AG20443 (cell line): ENCODE measurements around the gene RCAN2.
"Not testable (repeated sequence)": the region's sequence is repeated elsewhere in the genome, so short reads cannot be mapped to it uniquely, and the experiment has no call there.

Experiments
- DNase-seq: peaks from one replicate; pipeline ENCODE4 v3.0.0; 2012; ENCODE audit warnings: low spot score, mixed read lengths

Gene RCAN2

DNA sequence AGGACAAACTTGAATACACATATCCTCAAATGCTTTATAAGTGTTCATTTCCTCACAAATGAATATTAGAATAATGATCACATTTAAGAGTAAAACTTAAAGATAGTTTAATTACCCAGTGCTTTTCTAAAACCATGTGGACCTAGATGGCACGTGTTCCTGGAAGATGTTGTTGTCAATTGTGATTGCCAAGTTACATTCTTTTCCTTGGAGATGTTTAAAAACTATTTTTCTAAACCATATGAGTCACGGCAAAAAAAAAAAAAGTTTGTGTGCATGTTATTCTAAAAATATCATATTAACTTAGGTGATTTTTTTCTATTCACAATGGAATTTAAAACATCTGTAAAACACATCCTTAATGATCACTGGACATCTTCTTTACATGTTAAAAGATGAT lies 51.1 kb downstream of the RCAN2 start:
- DNase-seq = peak; percentile 55

DNA sequence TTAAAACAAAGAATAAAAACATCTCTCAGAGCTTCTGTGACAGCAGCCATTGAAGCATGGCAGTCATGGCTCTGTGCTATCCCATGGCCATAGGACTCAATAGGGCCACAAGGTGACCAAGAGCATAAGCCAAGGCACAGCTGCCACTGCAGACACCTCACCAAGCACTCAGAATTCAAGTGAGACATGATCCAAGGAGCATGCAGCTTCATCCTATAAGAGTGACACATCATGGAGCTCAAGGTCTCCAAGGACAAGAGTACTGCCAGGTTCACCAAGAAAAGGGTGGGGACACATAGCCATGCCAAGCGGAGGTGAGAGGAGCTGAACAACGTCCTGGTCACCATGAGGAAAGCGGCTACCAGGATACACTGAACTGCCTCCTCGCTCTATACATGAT lies 53.0 kb downstream of the RCAN2 start:
- DNase-seq = no peak

DNA sequence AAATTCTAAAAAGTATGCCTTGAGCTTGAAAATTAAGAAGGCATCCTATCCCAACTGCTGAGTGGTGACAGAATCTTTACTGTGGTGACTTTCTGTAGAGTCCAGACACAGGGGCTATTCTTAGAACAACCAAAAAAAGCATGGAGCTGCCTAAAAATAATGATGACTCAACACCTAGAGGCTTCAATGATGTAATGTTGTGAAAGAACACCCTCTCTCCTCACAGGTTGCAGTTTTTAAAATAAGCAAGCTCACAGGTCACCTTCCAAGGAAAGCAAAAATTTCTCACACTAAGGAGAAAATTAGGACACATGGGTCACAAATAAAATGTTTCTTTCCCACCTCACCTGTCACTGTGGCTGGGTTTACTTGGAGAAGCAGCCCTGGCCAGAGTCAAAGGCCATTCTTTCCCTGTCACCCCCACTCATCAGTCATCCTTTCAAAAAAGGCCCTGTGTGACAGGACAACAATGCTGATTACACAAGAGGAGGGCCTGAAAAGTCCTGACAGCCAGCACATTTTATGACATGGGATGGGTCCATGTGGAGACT lies 53.5 kb downstream of the RCAN2 start:
- DNase-seq = peak; percentile 69

DNA sequence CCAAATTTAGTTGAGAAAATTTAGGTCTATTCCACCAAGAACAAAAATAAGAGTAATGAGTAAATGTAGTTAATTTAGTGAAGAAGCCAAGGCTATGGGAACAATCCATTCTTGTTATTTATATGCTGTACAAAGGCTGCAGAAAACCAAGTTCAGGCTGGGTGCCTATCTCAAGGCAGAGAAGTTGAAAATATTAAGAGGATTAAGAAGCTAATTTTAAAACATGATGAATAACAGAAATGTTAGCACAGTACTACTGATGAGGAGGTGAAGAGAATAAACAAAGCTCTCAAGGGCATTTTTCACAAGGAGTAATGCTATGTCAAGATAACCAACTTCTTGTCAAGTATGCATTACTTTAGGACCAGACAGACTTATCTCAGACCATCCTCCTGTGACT lies 68.6 kb downstream of the RCAN2 start:
- DNase-seq = no peak

DNA sequence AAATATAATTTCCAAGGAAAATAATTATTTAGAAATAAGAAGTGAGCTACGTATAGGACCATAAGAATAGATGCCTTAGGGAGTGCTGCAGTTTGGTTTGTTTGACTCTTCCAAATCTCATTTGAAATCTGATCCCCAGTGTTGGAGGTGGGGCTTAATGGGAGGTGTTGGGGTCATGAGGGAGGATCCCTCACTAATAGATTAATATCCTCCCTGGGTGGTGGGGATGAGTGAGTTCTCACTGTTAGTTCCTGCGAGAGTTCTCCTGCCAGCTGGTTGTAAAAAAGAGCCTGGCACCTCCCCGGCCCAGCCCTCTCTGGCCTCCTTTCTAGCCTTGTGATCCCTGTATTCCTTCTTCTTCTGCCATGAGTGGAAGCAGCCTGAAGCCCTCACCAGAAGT lies 69.3 kb downstream of the RCAN2 start:
- DNase-seq = no peak

DNA sequence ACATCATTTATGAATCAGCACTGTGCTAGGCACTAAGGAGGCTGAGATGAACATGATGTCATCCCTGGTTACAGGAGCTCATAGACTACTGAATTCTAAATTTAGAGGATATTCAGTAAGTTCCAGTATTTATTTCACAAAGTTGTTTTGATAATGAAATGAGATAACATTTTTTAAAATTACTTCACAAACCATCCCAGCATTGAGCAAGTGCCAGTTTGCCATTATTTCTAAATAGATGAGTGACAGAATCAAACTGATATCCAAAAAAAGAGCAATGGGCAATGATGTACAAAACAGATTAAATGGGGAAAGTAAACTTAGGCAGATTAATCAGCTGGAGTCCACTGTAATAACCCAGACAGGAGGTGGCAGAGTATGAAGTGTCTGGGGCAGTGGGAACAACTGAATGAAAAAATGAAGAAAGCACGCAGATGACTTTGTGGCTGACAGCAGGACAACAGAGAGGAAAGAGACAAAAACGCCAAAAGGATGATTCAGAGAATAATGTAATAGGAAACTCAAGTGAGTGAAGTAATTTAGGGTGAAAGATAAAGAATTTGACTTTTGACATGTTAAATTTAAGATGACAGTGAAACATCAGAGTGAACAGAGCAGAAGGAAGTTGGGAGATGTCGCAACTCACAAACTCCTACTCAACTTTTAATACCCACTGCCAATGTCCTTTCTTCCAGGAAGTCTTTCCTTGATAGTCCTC lies 70.2 kb downstream of the RCAN2 start:
- peak; percentile 40 for DNase-seq

DNA sequence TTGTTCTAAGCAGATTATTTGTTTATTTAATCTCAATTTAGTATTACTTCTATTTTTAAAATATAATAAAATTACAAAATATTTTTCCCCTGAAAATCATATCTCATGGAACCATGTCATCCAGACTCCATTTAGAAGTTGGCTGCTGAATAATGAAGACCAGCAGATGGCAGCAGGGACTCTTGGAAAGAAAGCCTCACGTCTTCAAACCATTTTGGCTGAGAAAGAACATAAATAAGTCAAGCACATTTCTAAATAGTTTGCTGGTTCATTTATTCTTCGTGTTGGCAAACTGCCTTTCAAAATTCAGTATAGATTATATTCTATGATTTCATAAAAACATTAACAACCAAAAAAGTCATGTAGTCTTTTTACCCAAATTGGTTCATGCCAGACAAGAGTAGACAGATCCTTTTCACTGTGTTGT lies 71.7 kb downstream of the RCAN2 start:
- DNase-seq = peak; percentile 61

DNA sequence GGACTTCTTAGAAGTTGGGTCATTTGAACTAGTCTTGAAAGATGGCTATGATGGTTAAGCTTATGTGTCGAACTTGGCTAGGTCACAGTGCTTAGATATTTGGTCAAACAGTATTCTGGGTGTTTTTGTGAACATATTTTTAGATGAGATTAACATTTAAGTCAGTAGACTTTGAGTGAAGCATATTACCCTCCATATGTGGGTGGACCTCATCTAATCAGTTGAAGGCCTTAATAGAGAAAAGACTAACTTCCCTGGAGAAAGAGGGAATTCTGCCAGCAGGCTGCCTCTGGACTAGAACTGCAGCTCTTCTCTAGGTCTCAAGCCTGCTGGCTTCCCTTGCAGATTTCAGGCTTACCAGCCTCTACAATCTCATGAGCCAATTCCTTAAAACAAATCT lies 76.9 kb downstream of the RCAN2 start:
- DNase-seq = no peak

DNA sequence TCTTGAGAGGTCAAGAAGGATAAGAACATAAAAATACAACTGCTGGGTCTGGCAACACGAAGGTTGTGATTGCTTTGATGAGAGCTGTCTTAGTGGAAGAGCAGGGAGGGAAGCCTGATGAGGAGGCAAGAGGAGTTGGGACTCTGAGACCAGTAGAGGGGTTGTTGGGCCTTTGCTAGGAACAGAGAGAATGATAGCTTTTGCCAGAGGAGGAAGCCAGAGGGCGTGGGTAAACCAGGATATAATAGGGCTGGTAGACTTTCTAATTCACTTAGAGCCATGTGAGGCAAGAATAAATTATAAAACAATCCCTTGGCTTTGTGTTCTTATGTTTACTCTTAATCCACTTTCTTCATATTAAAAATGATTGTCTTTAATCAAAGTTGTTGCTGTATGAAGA lies 78.6 kb downstream of the RCAN2 start:
- no peak for DNase-seq

DNA sequence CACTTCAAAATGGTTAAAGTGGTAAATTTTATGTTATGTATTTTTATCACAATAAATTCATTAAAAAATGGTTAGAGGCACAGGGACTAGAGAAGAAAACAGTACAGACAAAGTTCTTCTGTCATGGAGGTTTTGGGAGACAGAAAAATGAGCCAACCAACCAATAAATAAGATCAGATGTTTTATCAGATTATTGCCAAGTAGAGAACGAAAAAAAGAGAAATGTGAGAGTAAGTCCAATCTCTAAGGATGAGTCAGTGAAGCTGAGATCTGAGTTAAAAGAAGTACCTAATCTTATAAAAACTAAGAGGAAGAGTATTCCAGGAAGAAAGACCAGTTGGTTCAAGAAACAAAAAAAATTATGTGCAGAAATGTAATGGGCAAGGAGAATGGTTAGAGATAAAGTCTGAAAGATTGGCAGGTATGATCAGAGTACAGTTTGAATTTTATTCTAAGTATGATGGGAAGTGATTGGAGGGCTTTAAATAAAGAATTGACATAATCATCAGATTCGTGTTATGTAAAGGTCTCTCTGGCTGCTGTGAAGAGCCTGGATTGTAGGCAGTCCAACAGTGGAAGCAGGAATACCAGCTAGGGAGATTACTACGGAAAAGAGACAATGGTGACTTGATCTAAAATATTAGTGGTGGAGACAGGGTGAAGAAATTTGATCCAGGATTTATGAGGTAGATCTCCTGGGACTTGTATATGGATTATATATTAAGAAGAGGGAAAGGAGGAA lies 79.6 kb downstream of the RCAN2 start:
- peak; percentile 21 for DNase-seq

DNA sequence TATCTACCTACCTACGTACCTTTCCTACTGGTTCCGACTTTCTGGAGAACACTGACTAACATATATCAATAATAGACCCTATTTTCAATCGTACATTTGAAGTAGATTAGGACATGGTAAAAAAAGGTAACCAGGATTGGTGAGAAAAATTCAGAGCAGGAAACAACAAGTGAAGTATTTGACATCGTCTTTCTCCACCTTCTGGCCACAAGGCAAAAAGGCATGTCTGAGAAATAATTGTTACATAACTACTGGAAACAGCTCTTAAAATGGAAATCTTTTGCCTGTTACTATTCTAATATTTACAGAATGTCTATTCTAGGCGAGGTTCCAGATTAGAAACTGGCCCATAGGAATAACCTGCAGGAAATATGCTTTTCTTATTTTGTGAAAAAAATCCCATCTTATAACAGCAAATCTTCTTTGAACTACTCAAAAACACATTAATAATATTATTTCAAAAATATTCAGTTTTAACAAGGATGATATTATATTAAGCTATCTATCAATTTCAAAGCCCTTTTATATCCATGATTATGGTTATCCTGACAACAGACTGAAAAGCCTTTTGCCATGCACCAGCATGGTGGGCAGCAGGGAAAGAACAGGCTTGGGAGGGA lies 80.8 kb downstream of the RCAN2 start:
- peak; percentile 61 for DNase-seq

DNA sequence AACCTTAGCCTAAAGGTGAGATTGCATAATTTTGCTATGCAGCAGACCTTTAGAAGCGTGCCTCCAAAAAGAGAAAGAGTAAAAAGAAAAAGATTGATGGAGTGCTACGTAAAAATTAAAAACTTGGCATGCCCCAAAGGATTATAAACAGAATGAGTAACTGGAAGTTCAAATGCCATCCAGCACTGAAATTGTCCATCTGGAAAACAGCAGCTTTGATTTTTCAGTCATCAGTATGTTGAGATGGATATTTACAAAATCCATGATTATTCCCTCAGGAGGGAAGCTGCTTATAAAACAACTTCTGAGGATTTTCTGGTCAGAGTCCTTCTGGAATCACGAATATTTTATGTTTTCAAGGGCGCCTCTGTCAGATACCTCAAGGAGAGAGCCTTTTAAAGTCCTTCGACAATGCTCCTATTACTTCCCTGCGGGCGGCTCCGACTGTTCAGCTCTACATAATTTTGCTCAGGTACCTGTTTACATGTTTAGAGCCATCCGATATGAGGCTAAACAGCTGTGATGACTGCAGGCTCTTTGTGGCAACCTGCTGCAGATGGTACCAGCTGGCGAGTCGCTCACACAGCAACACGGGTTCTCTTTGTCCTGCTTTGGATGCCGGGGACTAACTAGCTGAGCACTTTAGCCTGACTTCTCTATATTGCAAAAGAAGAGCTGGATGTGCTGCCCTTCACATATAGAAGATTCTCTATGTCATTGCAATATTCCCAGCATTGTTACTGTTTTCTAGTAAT lies 83.3 kb downstream of the RCAN2 start:
- DNase-seq = no peak

DNA sequence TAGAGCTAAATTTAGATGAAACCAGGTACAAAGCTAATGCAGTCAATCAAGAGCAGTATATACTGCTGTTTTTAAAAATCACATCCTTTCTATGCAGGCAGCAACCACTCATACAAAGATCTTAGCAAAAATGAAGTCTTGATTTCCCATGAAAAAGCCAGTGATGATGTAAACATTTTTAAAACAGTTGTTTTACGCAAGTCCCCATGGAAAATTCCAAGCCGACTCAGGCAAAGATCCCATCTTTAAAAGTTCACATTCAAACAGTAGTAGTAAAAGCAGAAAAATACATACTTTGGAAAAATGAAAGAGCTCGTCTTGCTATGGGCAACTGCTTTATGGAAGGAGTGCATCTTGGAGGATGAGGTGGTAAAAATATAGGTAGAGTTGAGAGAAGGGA lies 84.0 kb downstream of the RCAN2 start:
- DNase-seq = no peak

DNA sequence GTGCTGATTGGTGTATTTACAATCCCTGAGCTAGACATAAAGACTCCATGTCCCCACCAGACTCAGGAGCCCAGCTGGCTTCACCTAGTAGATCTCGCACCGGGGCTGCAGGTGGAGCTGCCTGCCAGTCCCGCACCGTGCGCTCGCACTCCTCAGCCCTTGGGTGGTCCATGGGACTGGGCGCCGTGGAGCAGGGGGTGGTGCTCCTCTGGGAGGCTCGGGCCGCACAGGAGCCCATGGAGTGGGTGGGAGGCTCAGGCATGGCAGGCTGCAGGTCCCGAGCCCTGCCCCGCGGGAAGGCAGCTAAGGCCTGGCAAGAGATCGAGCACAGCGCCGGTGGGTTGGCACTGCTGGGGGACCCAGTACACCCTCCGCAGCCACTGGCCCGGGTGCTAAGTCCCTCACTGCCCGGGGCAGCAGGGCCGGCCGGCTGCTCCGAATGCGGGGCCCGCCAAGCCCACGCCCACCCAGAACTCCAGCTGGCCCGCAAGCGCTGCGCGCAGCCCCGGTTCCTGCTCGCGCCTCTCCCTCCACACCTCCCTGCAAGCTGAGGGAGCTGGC lies 85.5 kb downstream of the RCAN2 start:
- DNase-seq = not testable (repeated sequence)

DNA sequence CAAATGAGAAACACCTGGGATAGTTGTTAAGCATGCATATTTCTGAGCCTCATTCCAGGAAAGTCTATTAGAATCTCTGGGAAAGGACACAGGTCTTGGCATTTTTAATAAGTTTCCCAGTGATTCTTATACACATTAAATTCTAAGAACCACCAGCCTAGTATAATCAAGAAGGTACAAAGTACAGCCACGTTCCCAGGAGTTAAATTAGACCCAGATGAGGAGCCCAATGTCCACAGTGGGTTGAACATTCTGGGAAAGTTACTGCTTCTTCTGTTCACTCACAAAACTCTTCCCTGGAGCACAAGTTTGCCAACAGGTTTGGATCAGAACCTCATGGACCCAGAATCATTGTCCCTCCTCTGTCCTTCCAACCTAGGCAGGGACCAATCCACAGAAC lies 90.4 kb downstream of the RCAN2 start:
- DNase-seq = no peak

DNA sequence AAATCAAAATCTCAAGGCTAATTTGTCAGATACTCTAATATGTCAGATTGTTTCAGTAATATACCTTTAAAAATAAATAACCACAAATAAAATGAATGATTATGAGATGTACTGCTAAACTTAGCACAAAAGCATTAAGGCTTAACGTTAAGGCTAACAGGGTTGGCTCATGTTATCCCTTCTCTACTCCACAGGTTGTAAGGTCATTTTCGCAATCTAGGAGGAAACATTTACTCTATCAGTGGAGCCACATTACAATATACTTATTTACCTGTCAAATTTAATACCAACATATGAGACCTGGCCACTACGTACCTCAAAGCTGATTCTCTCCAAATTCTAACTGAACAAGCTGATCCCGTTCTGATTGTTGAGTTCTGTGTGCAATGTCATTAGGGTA lies 95.7 kb downstream of the RCAN2 start:
- DNase-seq = no peak

DNA sequence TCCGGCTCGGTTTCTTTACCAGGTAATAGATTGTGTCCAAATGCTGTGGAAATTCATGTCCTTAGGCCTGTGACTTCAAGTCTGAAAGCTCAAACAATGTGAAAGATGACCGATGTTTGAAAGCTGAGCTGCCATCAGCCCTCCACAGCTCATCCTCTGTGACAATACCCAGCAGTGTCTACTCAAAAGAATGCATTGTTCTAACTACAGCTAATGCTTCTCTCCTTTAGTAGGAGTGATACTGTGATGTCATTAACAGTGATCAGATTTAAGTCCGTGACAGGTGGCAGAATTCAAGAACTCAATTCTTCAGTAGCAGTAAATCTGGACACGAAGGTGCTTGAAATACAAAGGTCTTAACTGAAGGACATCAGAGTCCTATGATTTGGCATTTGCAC lies 97.3 kb downstream of the RCAN2 start:
- DNase-seq = no peak

DNA sequence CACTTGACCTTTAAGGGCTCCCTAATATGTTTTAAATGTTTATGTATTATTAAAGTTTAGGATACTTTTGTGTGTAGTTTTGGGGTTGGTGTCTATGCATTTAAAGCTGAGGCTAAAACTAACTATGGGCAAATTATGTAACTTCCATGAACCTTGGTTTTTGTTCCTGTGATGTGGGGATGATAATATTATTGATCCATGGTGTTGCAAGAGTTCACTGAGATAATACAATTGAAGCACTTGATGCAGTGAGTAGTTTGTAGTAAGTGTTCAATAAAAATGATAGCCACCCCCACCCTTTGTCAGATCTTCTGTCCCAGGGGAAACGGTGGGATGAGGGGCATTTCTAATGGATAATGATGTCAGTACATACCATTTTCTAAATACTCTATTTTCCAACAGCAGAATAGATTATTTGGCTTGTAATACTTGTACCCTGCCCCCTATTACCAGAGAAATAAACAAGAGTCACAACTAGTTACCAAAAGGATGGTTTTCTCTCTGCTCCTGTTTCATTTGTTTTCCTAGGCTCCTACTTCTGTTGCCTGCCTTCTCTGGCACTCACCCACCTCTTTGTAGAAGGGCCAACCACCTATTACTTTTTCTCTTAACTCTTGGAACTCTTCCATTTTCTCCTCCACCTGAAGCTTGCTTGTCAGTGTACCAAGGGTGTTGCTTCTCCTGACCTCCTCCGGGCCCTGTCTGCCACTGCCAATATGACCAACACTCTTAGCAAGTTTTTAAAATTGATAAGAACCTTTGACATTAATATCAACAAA lies 97.9 kb downstream of the RCAN2 start:
- no peak for DNase-seq

DNA sequence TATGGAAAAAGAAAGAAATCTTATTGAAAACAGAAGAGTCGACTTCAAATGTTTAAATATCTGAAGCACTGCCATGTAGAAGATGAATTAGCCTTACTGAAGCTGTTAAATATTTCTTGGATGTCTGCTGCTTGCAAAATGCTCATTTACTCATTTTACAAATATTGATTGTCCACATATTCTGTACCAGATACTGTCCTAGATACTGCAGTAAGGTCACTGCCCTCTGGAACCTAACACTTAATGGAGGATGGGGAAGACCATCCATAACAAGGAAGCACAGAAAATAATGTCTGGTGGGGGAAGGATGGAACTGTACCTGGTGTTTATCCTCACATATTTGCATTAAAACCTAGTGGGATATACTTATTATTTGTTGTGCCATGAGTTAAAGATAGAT lies 99.0 kb downstream of the RCAN2 start:
- no peak for DNase-seq

DNA sequence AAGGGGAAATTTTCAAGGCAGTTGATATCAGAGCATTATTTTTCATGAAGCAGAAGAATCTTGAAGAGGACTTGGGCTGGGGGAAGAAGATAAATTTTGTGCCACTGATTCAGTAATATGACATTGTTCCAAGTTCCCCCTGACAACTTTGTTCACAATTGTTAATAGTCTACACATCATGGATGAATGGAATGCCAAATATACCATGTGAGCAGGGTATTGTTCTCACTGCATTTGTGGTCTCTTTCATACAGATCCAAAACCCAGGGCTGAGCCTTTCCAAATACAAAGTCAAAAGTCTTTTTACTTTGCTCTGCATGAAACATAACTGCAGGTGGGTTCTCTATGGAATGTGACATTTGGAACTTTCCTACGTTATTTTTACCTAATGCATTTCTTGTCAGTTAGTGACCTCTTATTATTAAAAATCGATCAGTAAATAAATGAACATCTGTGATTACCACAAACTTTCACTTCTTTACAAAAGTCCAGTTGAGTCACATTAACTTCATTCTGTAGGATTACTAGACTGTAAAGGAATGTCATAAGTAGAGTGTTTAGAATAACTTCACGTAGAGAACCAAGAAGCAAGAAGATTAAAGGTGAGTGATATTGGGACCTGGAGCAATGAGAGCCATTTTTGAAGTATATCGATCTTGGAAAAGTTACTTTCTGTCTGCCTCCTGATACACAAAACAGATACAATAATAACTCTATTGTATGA lies 100.9 kb downstream of the RCAN2 start:
- DNase-seq = no peak
